Fibroblast of villous mesenchyme (primary cell): ENCODE measurements around the gene EXOC4. TPM values are rescaled to one million over a fixed set of nuclear protein-coding genes. Genes with fewer than 3 reads are reported as not detected.

ENCODE experiments used
- DNase-seq: peaks from one replicate; pipeline ENCODE4 v3.0.0-alpha.2; 2010; ENCODE audit warnings: low read depth
- H3K4me3 ChIP-seq: 2 replicates; pipeline ENCODE4 v1.5.1; 2011; ENCODE audit warnings: low read depth, mild to moderate bottlenecking, low read length
- total RNA-seq: library from RNA; depleted of rRNA; stranded (reverse); fragments of >200 nt; gene quantifications from 2 replicates; pipeline ENCODE4 v1.2.3, GENCODE V29; 2012
- TF ChIP-seq, protein P1 (sequence below): IDR thresholded peaks from 2 replicates; pipeline ENCODE4 v1.5.1; 2012; ENCODE audit warnings: low read depth, mild to moderate bottlenecking, low read length; ENCODE audit not compliant: insufficient read depth

Gene EXOC4
- total RNA-seq, 1 donor = 106 TPM

DNA sequence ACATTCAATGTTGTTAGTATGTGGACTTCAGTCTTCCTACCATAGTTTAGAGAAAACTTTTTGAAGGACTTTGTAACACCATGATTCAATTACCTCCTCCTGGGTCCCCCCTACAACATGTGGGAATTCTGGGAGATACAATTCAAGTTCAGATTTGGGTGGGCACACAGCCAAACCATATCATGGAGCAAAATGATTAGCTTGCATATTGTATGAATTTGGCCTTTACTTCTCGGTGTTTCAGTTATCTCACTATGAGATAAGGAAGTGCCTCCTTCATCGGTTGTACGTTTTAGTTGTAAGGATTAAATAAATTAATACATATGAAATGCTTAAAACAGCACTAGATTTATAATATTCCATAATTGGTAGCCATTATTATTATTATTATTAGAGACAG is 428.7 kb downstream of the EXOC4 start:
- DNase-seq = no peak
- TF ChIP-seq, protein P1, sequence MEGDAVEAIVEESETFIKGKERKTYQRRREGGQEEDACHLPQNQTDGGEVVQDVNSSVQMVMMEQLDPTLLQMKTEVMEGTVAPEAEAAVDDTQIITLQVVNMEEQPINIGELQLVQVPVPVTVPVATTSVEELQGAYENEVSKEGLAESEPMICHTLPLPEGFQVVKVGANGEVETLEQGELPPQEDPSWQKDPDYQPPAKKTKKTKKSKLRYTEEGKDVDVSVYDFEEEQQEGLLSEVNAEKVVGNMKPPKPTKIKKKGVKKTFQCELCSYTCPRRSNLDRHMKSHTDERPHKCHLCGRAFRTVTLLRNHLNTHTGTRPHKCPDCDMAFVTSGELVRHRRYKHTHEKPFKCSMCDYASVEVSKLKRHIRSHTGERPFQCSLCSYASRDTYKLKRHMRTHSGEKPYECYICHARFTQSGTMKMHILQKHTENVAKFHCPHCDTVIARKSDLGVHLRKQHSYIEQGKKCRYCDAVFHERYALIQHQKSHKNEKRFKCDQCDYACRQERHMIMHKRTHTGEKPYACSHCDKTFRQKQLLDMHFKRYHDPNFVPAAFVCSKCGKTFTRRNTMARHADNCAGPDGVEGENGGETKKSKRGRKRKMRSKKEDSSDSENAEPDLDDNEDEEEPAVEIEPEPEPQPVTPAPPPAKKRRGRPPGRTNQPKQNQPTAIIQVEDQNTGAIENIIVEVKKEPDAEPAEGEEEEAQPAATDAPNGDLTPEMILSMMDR = no peak
- H3K4me3 ChIP-seq = no peak overlapping the region

DNA sequence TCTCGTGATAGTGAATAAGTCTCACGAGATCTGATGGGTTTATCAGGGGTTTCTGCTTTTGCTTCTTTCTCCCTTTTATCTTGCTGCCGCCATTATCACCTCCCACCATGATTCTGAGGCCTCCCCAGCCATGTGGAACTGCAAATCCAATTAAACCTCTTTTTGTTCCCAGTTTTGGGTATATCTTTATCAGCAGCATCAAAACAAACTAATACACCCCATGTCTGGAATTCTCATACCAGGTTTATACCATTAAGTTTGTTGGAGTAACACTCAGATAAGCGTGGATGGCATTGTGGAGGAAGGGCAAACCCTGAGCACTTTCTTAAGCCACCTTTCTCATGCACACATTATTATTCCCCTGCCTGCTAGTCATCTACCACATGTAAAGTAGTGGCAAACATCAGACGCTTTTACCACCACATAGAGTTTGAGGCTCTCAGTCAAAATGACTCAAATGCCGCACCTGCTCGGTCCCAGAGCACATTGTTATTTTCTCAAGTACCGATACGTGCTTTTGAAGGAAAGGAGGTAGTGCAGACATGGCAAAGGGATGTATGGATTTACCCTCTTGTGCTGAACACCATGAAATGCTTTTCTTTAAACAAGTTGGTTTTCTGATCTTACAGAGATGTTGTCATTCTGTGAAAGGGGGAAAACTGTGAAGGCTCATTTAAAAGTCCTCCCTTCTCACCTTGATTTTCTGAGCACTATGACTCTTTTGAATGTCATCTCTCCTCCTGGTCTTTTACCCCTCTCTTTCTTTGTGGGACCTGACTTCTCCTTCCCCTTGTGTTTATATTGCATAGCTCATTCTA is 429.7 kb downstream of the EXOC4 start:
- H3K4me3 ChIP-seq = no peak overlapping the region
- TF ChIP-seq, protein P1 = no peak
- no peak for DNase-seq

DNA sequence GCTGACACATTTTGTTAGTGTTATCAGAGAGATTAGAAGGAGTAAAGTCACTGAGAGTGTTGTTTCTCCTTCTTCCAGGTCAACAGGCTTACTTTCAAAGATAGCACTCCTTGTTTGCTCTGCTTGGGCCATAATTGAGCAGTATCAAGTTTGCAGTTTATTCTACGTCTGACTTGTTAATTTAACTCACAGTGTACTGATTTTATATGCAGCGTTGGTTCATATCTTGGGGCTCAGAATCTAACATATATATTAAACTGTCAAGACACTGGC is 430.2 kb downstream of the EXOC4 start:
- TF ChIP-seq, protein P1 = no peak
- DNase-seq = no peak
- no peak overlapping the region for H3K4me3 ChIP-seq

DNA sequence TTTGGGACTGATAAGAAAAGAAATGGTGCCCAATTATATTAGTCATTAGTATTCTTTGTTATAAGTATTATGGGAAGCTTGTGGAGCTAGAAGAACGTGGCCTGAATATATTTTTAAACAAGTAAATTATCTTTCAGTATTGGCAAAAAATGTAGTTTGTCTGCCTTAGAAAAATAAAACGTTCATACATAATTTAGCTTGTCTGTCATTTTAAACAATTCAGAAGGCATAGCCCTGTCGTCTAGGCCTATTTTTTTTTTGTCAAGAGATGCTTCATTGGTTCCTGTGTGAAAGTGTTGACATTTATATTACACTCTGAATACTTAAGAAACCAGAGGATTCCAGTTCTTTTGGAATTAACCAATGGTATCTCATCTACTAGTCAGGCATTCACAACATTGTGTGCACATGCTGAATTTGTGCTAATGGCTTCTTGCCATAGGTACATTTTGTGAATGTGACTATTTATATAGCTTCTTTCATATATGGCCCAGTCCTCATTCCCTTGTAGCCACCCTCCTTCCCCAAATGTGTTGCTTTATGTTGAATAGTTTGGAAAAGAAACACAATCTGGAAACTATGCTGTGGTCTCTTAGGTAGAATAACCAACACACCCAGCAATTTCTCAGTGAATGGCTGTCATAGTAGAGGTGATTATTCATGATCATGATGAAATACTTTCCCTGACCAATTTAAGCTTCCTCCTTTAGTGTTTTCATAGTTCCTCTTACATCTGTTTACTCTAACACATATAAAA is 435.8 kb downstream of the EXOC4 start:
- DNase-seq = peak; percentile 73
- TF ChIP-seq, protein P1 = no peak
- H3K4me3 ChIP-seq = no peak overlapping the region

DNA sequence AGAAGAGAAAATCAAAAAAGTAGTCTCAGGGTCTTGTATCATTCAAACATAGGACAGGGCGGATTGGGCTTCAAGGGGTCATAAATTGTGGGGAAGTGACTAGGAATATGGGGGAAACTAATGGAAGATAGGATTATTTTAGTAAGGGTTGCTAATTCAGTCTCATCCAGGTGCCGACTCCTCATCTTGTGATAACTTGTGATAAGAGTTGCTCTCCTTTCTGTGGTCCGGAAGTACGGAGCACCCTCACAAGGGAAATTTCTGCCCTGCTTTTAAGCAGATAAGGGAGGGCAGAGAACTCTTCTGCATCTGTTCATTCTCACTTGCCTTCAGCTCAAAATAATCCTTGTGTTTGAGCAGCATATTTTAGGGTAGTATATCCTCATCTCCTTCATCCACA is 437.9 kb downstream of the EXOC4 start:
- TF ChIP-seq, protein P1 = no peak
- DNase-seq = no peak
- H3K4me3 ChIP-seq = no peak overlapping the region

DNA sequence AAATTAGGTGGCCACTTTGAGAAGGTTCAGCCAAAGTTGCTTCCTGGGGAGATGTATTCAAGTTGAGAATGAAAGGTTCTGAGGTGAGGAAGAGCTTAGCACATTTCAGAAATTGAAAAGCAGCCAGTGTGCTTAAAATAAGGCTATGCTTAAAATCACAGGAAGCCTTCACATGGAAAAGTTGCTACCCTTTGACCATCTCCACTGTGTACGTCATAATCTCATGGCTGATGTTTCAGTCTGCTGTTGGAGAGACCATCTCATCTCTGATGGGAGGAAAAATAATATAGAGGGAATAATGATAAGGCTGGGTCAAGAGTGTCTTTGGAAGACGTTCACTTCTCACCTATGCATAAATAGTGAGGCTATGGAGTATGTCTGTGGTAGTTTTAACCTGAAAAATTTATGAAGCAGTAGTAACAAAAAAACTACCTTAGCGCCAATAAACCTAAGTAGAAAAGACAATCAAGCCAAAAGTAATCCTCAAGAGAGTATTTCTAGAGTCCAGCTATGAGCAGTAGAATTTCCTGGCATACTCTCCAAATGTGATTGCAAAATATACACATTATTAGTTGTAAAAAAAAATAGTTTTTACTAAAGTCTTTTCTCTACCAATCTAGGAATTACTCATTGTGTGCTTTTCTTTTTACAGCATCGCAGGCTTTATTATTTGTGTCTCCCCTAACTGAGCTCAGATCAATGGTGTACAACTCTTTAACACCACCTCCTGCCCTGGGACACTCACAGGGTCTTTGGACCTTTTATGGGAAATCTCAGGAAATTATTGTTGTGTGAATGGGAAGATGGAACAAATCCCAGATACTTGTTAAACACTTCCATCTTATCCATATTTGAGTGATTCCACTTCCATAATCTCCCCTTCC is 439.1 kb downstream of the EXOC4 start:
- no peak overlapping the region for H3K4me3 ChIP-seq
- DNase-seq = no peak
- TF ChIP-seq, protein P1 = no peak
